HG03066 (cell line): ENCODE measurements around the gene ARHGAP9.
"Not testable (repeated sequence)": the region's sequence is repeated elsewhere in the genome, so short reads cannot be mapped to it uniquely, and the experiment has no call there.

Experiments used
- ATAC-seq: cut with Tn5 transposase; IDR thresholded peaks from one replicate; pipeline ENCODE4 v1.9.1; 2021; ENCODE audit warnings: low read depth; ENCODE audit not compliant: unreplicated experiment

ARHGAP9 gene

GRCh38 chr12:57441846-57442427 is 37.7 kb downstream of the ARHGAP9 start:
- ATAC-seq: no peak

- not testable (repeated sequence) for ATAC-seq
Observed at GRCh38 chr12:57441393-57441792, 38.3 kb downstream of the ARHGAP9 start.

GRCh38 chr12:57439762-57440266 is 39.9 kb downstream of the ARHGAP9 start:
- no peak for ATAC-seq

- ATAC-seq: no peak
Observed at GRCh38 chr12:57438400-57438799, 41.3 kb downstream of the ARHGAP9 start.

- no peak for ATAC-seq
Observed at GRCh38 chr12:57435293-57435692, 44.4 kb downstream of the ARHGAP9 start.

GRCh38 chr12:57434517-57435223 is 45.0 kb downstream of the ARHGAP9 start, which contains the start of gene INHBC:
TSS of gene INHBC (plus strand) at chr12:57434784. CDS start at chr12:57434887, 103 bp downstream.
- ATAC-seq: no peak

GRCh38 chr12:57433370-57433769 is 46.3 kb downstream of the ARHGAP9 start:
- no peak for ATAC-seq

- ATAC-seq: no peak
Observed at GRCh38 chr12:57431654-57432188, 47.9 kb downstream of the ARHGAP9 start.

- ATAC-seq: peak; percentile 92
Observed at GRCh38 chr12:57430931-57431566, 48.6 kb downstream of the ARHGAP9 start, which contains the start of gene R3HDM2. TSS of gene R3HDM2 (minus strand) at chr12:57431043. CDS start at chr12:57310428, 120,615 bp downstream.

- peak; percentile 49 for ATAC-seq
Observed at GRCh38 chr12:57430112-57430930, 49.3 kb downstream of the ARHGAP9 start.

GRCh38 chr12:57429473-57430111 is 50.1 kb downstream of the ARHGAP9 start:
- no peak for ATAC-seq

GRCh38 chr12:57428965-57429364 is 50.7 kb downstream of the ARHGAP9 start:
- ATAC-seq: no peak

- not testable (repeated sequence) for ATAC-seq
Observed at GRCh38 chr12:57426948-57427347, 52.7 kb downstream of the ARHGAP9 start.
